Amygdala (tissue), 56 donors: ENCODE results near the gene KLHDC1.
"Not testable (repeated sequence)": the region's sequence is repeated elsewhere in the genome, so short reads cannot be mapped to it uniquely, and the experiment has no call there.

Experiments used
- DNase-seq, 56 donors: peaks; one replicate each; lab custom pipeline; 2025; lab: John Stamatoyannopoulos, UW

The KLHDC1 gene

GRCh38 chr14:49778421-49778820, 85.5 kb downstream of the KLHDC1 start:
- no peak for DNase-seq

- not testable (repeated sequence) for DNase-seq
Observed at GRCh38 chr14:49781040-49781439, 88.1 kb downstream of the KLHDC1 start.

- DNase-seq, result no peak
Observed at GRCh38 chr14:49783394-49784014, 90.6 kb downstream of the KLHDC1 start.

- DNase-seq, result no peak
Observed at GRCh38 chr14:49786315-49786714, 93.4 kb downstream of the KLHDC1 start.

- no peak for DNase-seq
Observed at GRCh38 chr14:49792618-49793017, 99.7 kb downstream of the KLHDC1 start.

- DNase-seq, result no peak
Observed at GRCh38 chr14:49796025-49796424, 103.1 kb downstream of the KLHDC1 start.
